ENCODE data around the gene SHC1.

Gene SHC1

GRCh38 chr1:155001675-155002463 is 31.3 kb upstream of the SHC1 start (continued):
- no peak for TF ChIP-seq ZBTB20 (tag by site-specific recombination; IDR thresholded peaks at IDR 0.05)
- no peak for TF ChIP-seq ZNF571 (tag by site-specific recombination; IDR thresholded peaks at IDR 0.05)
- TF ChIP-seq KLF1 (tag by site-specific recombination; IDR thresholded peaks at IDR 0.05), result peak; percentile 28; the same call in 1 of the 2 replicates
- TF ChIP-seq ZNF654 (tag by site-specific recombination; IDR thresholded peaks at IDR 0.05; ENCODE audit: low read depth), result no peak
- no peak for TF ChIP-seq ZNF701 (tag by site-specific recombination; IDR thresholded peaks at IDR 0.05)
- TF ChIP-seq ZNF610 (tag by site-specific recombination; IDR thresholded peaks at IDR 0.05; ENCODE audit: borderline replicate concordance), result no peak
- TF ChIP-seq ZNF266 (tag by site-specific recombination; IDR thresholded peaks at IDR 0.05; ENCODE audit: low read depth), result no peak
- no peak for TF ChIP-seq ZNF248 (tag by site-specific recombination; IDR thresholded peaks at IDR 0.05)
- TF ChIP-seq ZNF600 (tag by site-specific recombination; IDR thresholded peaks at IDR 0.05), result peak; percentile 33; the same call in 1 of the 2 replicates
- no peak for TF ChIP-seq ZNF768 (tag by site-specific recombination; IDR thresholded peaks at IDR 0.05)
- TF ChIP-seq ZNF214 (tag by site-specific recombination; IDR thresholded peaks at IDR 0.05; ENCODE audit: borderline replicate concordance), result no peak
- TF ChIP-seq, protein P1, sequence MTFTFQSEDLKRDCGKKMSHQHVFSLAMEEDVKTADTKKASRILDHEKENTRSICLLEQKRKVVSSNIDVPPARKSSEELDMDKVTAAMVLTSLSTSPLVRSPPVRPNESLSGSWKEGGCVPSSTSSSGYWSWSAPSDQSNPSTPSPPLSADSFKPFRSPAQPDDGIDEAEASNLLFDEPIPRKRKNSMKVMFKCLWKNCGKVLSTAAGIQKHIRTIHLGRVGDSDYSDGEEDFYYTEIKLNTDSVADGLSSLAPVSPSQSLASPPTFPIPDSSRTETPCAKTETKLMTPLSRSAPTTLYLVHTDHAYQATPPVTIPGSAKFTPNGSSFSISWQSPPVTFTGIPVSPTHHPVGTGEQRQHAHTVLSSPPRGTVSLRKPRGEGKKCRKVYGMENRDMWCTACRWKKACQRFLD (tag by site-specific recombination; IDR thresholded peaks at IDR 0.05), result no peak
- TF ChIP-seq EGR2 (tag by site-specific recombination; IDR thresholded peaks at IDR 0.05; ENCODE audit: low read depth), result peak; percentile 73
- no peak for TF ChIP-seq ZNF830 (tag by site-specific recombination; IDR thresholded peaks at IDR 0.05; ENCODE audit: low read depth)
- peak; percentile 100 for TF ChIP-seq PRDM1 (tag by site-specific recombination; IDR thresholded peaks at IDR 0.05)
- TF ChIP-seq, protein P2, sequence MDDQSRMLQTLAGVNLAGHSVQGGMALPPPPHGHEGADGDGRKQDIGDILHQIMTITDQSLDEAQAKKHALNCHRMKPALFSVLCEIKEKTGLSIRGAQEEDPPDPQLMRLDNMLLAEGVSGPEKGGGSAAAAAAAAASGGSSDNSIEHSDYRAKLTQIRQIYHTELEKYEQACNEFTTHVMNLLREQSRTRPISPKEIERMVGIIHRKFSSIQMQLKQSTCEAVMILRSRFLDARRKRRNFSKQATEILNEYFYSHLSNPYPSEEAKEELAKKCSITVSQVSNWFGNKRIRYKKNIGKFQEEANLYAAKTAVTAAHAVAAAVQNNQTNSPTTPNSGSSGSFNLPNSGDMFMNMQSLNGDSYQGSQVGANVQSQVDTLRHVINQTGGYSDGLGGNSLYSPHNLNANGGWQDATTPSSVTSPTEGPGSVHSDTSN (CRISPR knock-in tag; IDR thresholded peaks at IDR 0.05), result peak; percentile 56; the same call in 1 of the 2 replicates
- TF ChIP-seq, protein P3, sequence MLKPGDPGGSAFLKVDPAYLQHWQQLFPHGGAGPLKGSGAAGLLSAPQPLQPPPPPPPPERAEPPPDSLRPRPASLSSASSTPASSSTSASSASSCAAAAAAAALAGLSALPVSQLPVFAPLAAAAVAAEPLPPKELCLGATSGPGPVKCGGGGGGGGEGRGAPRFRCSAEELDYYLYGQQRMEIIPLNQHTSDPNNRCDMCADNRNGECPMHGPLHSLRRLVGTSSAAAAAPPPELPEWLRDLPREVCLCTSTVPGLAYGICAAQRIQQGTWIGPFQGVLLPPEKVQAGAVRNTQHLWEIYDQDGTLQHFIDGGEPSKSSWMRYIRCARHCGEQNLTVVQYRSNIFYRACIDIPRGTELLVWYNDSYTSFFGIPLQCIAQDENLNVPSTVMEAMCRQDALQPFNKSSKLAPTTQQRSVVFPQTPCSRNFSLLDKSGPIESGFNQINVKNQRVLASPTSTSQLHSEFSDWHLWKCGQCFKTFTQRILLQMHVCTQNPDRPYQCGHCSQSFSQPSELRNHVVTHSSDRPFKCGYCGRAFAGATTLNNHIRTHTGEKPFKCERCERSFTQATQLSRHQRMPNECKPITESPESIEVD (tag by site-specific recombination; IDR thresholded peaks at IDR 0.05), result no peak
- TF ChIP-seq ZNF274 (IDR thresholded peaks at IDR 0.05; ENCODE audit: low read length), result no peak
- TF ChIP-seq ZNF274 (tag by site-specific recombination; IDR thresholded peaks at IDR 0.05; ENCODE audit: borderline replicate concordance), result no peak
- TF ChIP-seq SETDB1 (IDR thresholded peaks at IDR 0.05; ENCODE audit: insufficient read length, low read length), result no peak
- no peak for TF ChIP-seq ZNF791 (tag by site-specific recombination; IDR thresholded peaks at IDR 0.05)
- peak; percentile 57; the same call in 1 of the 2 replicates for TF ChIP-seq ZNF596 (tag by site-specific recombination; IDR thresholded peaks at IDR 0.05)
- TF ChIP-seq ZNF239 (tag by site-specific recombination; IDR thresholded peaks at IDR 0.05), result no peak
- no peak for TF ChIP-seq ZNF23 (tag by site-specific recombination; IDR thresholded peaks at IDR 0.05; ENCODE audit: borderline replicate concordance)
- no peak for TF ChIP-seq ZNF175 (tag by site-specific recombination; IDR thresholded peaks at IDR 0.05)
- peak; percentile 82 for TF ChIP-seq ZSCAN23 (tag by site-specific recombination; IDR thresholded peaks at IDR 0.05)
- no peak for TF ChIP-seq ZBTB21 (tag by site-specific recombination; IDR thresholded peaks at IDR 0.05)
- TF ChIP-seq ZNF114 (tag by site-specific recombination; IDR thresholded peaks at IDR 0.05), result no peak
- no peak for TF ChIP-seq ZNF292 (tag by site-specific recombination; IDR thresholded peaks at IDR 0.05; ENCODE audit: borderline replicate concordance, low read depth)
- peak; percentile 95 for TF ChIP-seq ZBTB17 (tag by site-specific recombination; IDR thresholded peaks at IDR 0.05)
- no peak for TF ChIP-seq ZNF549 (tag by site-specific recombination; IDR thresholded peaks at IDR 0.05)
- TF ChIP-seq ZBTB7A (tag by site-specific recombination; IDR thresholded peaks at IDR 0.05; ENCODE audit: low read depth), result peak; percentile 94
- no peak for TF ChIP-seq ZNF302 (tag by site-specific recombination; IDR thresholded peaks at IDR 0.05; ENCODE audit: low read depth)
- peak; percentile 94 for TF ChIP-seq SP2 (tag by site-specific recombination; IDR thresholded peaks at IDR 0.05)
- TF ChIP-seq ZFP3 (tag by site-specific recombination; IDR thresholded peaks at IDR 0.05; ENCODE audit: low read depth), result no peak
- peak; percentile 69 for TF ChIP-seq GLIS1 (tag by site-specific recombination; IDR thresholded peaks at IDR 0.05)
- peak; percentile 74; the same call in 1 of the 2 replicates for TF ChIP-seq ZBTB1 (tag by site-specific recombination; IDR thresholded peaks at IDR 0.05)
- TF ChIP-seq HOXD13 (CRISPR knock-in tag; IDR thresholded peaks at IDR 0.05; ENCODE audit: borderline replicate concordance), result no peak

Data from HEK293 (cell line).